GM19240 (cell line): ENCODE results near the gene TARBP2.
"Not testable (repeated sequence)": the region's sequence is repeated elsewhere in the genome, so short reads cannot be mapped to it uniquely, and the experiment has no call there.

Experiments
- DNase-seq: peaks from one replicate; pipeline ENCODE4 v3.0.0; 2011; ENCODE audit warnings: low spot score; ENCODE audit not compliant: insufficient read length

The TARBP2 gene

GRCh38 chr12:53510181-53510812, 9.2 kb downstream of the TARBP2 start:
- no peak for DNase-seq

DNA sequence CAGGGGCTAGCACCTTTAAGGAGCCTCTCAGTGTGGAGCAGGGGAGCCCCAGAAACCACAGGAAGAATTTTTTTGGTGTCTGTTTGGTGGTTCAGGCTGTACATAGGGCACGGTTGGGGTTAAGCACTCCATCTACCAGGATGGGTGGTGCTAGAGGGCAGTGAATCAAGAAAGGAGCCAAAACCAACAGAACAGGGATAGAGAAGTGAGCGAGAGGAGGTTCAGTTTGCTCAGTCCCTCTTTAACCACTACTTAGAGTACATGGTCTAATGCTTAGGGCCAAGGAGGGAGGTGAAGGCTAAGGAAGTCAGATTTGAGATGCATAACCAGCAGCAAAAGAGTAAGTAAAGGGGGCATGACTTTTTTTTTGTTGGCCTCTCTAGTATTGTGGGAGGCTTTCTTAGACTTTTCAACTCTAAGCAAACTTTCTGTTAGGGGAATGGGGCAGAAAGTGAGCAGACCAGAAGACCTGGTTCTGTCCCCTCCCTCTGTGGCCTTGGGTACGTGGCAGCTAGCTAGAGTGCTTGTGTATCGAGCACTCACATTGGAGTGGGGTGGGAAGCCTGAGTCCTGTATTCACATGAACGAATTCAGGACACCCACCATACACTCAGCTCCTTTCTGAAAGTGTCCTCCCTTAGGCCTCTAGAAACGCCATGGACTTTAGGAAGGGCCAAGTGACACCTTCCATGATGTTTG, 12.8 kb downstream of the TARBP2 start:
- no peak for DNase-seq

GRCh38 chr12:53514628-53515290, 13.7 kb downstream of the TARBP2 start:
- no peak for DNase-seq

DNA sequence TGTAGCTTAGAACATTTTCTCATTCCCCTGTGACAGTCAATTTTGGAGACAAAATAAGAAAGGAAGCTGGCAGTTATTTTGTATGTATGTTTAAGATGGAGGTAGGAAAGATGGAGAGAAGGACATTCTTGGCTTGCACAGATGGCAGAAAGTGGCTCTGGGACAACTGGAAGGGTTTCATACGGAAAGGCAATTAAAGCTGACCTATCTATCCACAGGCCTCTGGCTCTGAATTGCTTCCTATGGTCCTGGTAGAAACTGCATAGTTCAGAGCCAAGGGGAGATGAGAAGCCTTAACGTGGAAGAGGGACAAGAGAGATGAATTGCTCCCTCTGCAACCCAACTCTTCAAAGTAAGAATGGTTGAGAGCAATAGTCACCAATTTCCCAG, 14.2 kb downstream of the TARBP2 start:
- DNase-seq, result no peak

GRCh38 chr12:53516758-53517455, 15.8 kb downstream of the TARBP2 start:
- DNase-seq, result no peak

- no peak for DNase-seq
Observed at GRCh38 chr12:53518381-53518780, 17.3 kb downstream of the TARBP2 start.

GRCh38 chr12:53523131-53523530, 22.0 kb downstream of the TARBP2 start:
- DNase-seq, result no peak

DNA sequence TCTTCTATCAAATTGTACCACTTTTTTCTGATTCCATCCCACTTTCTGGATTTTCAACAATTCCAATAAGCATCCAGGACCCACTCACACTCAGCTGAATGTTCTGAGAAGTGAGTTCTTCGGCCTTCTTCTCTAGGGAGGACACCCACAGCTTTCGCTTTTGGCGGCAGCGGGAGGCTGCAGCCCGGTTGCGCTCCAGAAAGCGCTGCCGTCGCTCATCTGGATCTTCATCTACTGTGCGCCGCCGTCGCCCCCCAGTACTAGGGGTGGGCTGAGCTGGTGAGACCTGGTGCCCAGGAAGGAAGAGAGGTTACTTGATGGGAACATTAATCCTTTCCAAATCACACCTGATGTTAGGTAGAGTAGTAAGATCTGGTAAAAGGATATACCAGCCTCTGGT, 23.4 kb downstream of the TARBP2 start:
- no peak for DNase-seq

DNA sequence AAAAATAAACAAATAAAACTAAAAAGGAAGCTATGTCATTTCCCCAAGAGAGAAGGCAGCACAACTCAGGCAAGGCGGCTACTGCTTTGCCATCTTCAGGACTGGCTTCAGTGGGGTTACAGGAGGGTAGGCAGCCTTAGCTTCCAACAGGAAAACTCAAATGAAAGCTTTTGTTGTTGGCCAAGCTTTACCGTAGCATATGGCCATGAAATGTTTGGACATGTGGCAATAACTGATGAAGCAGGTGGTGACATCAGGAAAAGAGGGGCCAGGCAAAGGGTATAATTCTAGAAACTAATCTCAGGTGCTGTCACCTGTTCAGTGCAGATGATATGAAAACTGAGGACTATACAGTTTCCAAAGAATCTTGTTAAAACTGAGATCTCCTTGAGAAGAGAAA, 29.0 kb downstream of the TARBP2 start:
- DNase-seq, result no peak

GRCh38 chr12:53530920-53531319, 29.8 kb downstream of the TARBP2 start:
- DNase-seq, result no peak

DNA sequence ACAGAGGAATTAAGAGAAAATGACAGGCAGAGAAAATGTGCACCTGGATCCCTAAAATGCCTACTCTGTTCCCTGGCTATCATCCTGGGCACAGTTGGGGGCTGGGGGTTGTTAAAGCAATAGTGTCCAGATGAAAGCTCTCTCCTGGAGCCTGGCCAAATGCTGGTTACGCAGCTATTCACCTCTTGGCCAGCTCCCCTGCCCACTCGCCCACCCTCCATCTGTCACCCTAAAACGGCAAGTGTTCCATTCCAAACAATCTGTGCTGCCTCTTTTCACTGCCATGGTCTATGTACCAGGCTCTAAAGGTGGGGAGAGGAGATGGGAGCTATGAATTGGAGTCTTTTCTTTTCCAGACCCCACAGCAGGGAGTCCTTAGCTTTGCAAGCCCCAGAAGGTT, 30.9 kb downstream of the TARBP2 start:
- DNase-seq, result no peak

- DNase-seq, result no peak
Observed at GRCh38 chr12:53532524-53533445, 31.7 kb downstream of the TARBP2 start.

- DNase-seq, result no peak
Observed at GRCh38 chr12:53533471-53533870, 32.4 kb downstream of the TARBP2 start.

DNA sequence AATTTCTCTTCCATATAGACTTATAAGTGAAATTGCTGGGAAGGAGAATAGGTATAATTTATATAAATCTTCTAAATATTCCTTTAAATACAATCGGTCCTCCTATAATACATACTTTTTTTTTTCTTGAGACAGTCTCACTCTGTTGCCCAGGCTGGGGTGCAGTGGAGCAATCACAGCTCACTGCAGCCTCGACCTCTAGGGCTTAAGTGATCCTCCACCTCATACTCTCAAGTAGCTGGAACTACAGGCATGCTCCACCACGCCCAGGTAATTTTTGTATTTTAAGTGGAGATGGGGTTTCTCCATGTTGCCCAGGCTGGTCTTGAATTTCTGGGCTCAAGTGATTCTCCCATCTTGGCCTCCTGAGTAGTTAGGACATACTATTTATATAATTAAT, 35.9 kb downstream of the TARBP2 start:
- no peak for DNase-seq

GRCh38 chr12:53538209-53538689, 37.2 kb downstream of the TARBP2 start:
- no peak for DNase-seq

- no peak for DNase-seq
Observed at GRCh38 chr12:53539526-53539925, 38.4 kb downstream of the TARBP2 start.

GRCh38 chr12:53543539-53543938, 42.5 kb downstream of the TARBP2 start:
- DNase-seq, result peak; percentile 56

- DNase-seq, result not testable (repeated sequence)
Observed at GRCh38 chr12:53548354-53548753, 47.3 kb downstream of the TARBP2 start.

DNA sequence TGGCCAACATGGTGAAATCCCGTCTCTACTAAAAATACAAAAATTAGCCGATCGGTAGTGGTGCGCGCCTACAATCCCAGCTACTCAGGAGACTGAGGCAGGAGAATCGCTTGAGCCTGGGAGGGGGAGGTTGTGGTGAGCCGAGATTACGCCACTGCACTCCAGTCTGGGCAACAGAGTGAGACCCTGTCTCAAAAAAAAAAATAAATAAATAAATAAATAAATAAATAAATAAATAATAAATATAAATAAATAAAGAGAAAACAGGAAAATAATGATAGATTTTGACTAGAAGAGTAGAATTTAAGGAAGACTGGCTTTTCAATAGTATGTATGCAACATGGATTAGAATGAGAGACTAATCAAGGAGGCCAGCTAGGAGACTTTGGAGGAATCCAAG, 49.0 kb downstream of the TARBP2 start:
- not testable (repeated sequence) for DNase-seq

DNA sequence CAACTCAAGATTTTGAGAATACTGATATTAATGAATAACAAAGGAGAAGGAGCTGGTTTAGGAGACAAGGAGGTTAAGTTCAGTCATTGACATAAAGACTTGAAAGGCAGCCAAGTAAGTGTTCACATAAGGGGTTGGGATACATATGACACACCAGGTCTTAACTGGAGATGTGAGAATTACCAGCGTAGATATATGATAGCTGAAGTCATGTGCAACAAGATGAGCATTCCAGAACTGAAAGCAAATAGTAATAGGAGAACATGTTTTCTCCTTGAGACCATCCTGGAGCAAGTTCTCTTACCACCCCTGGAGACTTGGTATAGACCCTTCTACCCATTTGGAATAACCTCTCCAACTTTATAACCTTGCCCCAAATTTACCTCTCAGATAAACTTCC, 49.5 kb downstream of the TARBP2 start:
- no peak for DNase-seq

DNA sequence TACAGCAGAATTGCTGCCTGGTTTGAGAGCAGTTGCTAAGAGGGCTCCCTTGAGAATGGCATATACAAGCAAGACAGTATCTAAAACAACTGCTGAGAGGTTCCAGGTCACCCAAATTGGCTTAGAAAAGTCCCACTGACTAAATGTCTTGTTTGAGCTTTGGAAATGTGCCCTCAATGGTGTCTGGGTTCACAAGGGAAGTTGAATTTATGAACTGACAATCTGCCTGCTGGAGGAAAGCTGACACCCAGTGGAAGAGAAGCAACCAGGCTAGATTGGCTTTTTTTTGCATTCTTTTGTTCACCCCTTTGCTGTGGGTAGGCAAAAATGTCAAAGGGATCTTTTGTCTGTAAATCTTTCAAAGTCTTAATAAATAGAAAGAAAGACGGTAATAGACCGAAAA, 50.8 kb downstream of the TARBP2 start:
- DNase-seq, result no peak
